ENCODE results near the gene ARSI.

The ARSI gene

DNA sequence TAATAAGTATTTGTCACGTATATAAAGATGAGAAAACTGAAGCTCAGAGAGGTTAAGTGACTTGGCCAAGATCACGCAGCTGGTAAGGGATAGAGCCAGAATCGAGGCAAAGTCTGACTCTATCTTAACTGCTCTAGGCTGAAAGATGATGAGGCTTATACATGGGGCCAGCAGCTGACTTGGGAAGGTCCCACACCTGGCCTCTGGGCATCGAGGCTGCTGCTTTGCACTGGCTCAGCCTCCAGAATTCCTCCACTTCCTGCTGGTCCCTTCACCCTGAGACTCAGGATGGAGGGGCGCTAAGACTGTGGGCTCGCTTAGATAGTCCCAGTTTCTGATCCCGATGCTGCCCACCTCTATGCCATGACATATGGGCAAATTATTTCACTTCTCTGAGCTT, 48.3 kb downstream of the ARSI start:
- Histone ChIP-seq H3K4me1 (ENCODE audit: control insufficient read depth, insufficient read depth, low read length) (no peaks in the 10 kb centered on the region), H3K9me3 (ENCODE audit: control insufficient read depth, insufficient read depth, low read depth, low read length) (no peaks in the 10 kb centered on the region), H3K4me3 (ENCODE audit: low read depth, low read length) (no peak overlapping the region), H3K36me3 (ENCODE audit: control insufficient read depth in 2 of 2, insufficient read depth in 1 of 2, low read length in 2 of 2) (no peaks in the 10 kb centered on the region), H3K27ac (ENCODE audit: extremely low read depth, low read depth, low read length) (no peak overlapping the region)
- POLR2A ChIA-PET, result no interaction called here
- CTCF ChIA-PET, result interaction anchor here (1.1 to 2.2 kb wide), 2 partner anchors 8 to 96 kb away, joined by 3 to 5 read pairs; no protein-coding TSS in a partner anchor
- TF ChIP-seq ZFP69B (tag by site-specific recombination; IDR thresholded peaks at IDR 0.05), result no peak
- TF ChIP-seq RBAK (tag by site-specific recombination; IDR thresholded peaks at IDR 0.05), result no peak
- no peak for TF ChIP-seq ZSCAN30 (tag by site-specific recombination; IDR thresholded peaks at IDR 0.05)
- no peak for TF ChIP-seq ZNF423 (tag by site-specific recombination; IDR thresholded peaks at IDR 0.05)
- TF ChIP-seq, protein P1, sequence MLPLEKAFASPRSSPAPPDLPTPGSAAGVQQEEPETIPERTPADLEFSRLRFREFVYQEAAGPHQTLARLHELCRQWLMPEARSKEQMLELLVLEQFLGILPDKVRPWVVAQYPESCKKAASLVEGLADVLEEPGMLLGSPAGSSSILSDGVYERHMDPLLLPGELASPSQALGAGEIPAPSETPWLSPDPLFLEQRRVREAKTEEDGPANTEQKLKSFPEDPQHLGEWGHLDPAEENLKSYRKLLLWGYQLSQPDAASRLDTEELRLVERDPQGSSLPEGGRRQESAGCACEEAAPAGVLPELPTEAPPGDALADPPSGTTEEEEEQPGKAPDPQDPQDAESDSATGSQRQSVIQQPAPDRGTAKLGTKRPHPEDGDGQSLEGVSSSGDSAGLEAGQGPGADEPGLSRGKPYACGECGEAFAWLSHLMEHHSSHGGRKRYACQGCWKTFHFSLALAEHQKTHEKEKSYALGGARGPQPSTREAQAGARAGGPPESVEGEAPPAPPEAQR (tag by site-specific recombination; IDR thresholded peaks at IDR 0.05), result no peak
- no peak for TF ChIP-seq ZNF354C (tag by site-specific recombination; IDR thresholded peaks at IDR 0.05; ENCODE audit: borderline replicate concordance, low read depth)
- no peak for TF ChIP-seq GLI4 (tag by site-specific recombination; IDR thresholded peaks at IDR 0.05)
- no peak for TF ChIP-seq ZNF544 (tag by site-specific recombination; IDR thresholded peaks at IDR 0.05)
- TF ChIP-seq ZBTB1 (tag by site-specific recombination; IDR thresholded peaks at IDR 0.05), result no peak
- no peak for TF ChIP-seq ZNF146 (tag by site-specific recombination; IDR thresholded peaks at IDR 0.05)
- TF ChIP-seq ZBTB17 (tag by site-specific recombination; IDR thresholded peaks at IDR 0.05), result no peak
- TF ChIP-seq SP3 (tag by site-specific recombination; IDR thresholded peaks at IDR 0.05), result no peak
- no peak for TF ChIP-seq YY2 (tag by site-specific recombination; IDR thresholded peaks at IDR 0.05)

DNA sequence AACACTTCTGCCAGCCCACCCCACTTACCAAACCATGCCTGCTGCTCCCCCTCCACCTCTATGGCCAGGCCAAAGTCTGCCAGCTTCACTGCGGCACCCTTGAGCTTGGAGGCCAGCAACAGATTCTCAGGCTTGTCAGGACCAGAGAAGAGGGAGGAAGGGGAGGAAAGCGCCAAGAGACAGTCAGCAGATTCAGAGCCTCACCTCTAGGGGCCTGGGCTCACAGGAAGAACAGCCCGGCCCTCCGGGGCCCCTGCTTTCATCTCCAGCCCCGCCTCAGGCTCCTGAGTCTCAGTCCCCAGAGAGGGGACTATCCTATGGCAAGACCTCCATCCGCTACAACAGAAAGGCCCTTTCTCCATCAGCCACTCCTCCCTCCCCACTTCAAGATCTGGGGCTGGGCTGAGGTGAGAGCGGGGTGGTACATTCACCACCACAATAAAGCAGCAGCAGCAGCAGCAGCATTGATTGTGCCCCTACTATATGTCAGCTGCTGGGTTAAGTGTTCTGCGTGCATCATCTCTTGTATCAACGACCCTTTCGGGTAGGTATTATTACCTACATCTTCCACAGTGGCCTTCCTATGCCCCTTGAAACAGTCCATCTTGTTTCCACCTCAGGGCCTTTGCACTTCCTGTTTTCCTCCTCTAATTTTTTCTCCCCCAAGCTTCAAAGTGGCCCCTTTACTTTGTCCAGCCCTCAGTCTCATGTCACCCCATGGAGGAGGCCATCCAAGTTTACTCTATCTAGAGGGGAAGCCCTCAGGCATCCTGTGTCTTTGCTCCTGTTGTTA, 49.1 kb downstream of the ARSI start:
- Histone ChIP-seq H3K4me3 (ENCODE audit: low read depth, low read length) (no peak overlapping the region), H3K9me3 (ENCODE audit: control insufficient read depth, insufficient read depth, low read depth, low read length) (no peaks in the 10 kb centered on the region), H3K4me1 (ENCODE audit: control insufficient read depth, insufficient read depth, low read length) (no peaks in the 10 kb centered on the region), H3K36me3 (ENCODE audit: control insufficient read depth in 2 of 2, insufficient read depth in 1 of 2, low read length in 2 of 2) (no peaks in the 10 kb centered on the region), H3K27ac (ENCODE audit: extremely low read depth, low read depth, low read length) (no peak overlapping the region)
- ChIA-PET POLR2A (no interaction called here), CTCF (interaction anchor here (2.2 kb wide), 1 partner anchor 97 kb away, joined by 5 read pairs; no protein-coding TSS in a partner anchor)
- TF ChIP-seq ZNF341 (tag by site-specific recombination; IDR thresholded peaks at IDR 0.05; ENCODE audit: low read depth) (peak; percentile 35; the same call in 1 of the 2 replicates), EGR2 (tag by site-specific recombination; IDR thresholded peaks at IDR 0.05; ENCODE audit: low read depth) (no peak), ZNF10 (tag by site-specific recombination; IDR thresholded peaks at IDR 0.05) (no peak), GFI1B (tag by site-specific recombination; IDR thresholded peaks at IDR 0.05) (no peak), ZNF514 (tag by site-specific recombination; IDR thresholded peaks at IDR 0.05) (no peak), FEZF1 (tag by site-specific recombination; IDR thresholded peaks at IDR 0.05) (no peak), ZNF664 (tag by site-specific recombination; IDR thresholded peaks at IDR 0.05) (no peak), ZNF623 (tag by site-specific recombination; IDR thresholded peaks at IDR 0.05) (peak; percentile 95), ZNF140 (tag by site-specific recombination; IDR thresholded peaks at IDR 0.05) (no peak), ZNF19 (tag by site-specific recombination; IDR thresholded peaks at IDR 0.05; ENCODE audit: low read depth) (no peak), ZNF558 (tag by site-specific recombination; IDR thresholded peaks at IDR 0.05) (no peak), ZNF792 (tag by site-specific recombination; IDR thresholded peaks at IDR 0.05) (no peak), ZNF843 (tag by site-specific recombination; IDR thresholded peaks at IDR 0.05) (no peak)
- TF ChIP-seq, protein P2, sequence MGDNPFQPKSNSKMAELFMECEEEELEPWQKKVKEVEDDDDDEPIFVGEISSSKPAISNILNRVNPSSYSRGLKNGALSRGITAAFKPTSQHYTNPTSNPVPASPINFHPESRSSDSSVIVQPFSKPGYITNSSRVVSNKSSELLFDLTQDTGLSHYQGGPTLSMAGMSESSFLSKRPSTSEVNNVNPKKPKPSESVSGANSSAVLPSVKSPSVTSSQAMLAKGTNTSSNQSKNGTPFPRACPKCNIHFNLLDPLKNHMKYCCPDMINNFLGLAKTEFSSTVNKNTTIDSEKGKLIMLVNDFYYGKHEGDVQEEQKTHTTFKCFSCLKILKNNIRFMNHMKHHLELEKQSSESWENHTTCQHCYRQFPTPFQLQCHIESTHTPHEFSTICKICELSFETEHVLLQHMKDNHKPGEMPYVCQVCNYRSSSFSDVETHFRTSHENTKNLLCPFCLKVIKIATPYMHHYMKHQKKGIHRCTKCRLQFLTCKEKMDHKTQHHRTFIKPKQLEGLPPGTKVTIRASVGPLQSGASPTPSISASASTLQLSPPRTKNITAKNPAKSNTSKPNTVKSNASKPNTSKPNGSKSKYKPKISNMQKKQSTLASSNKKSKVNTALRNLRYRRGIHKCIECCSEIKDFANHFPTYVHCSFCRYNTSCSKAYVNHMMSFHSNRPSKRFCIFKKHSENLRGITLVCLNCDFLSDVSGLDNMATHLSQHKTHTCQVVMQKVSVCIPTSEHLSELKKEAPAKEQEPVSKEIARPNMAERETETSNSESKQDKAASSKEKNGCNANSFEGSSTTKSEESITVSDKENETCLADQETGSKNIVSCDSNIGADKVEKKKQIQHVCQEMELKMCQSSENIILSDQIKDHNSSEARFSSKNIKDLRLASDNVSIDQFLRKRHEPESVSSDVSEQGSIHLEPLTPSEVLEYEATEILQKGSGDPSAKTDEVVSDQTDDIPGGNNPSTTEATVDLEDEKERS (tag by site-specific recombination; IDR thresholded peaks at IDR 0.05), result no peak
- TF ChIP-seq, protein P3, sequence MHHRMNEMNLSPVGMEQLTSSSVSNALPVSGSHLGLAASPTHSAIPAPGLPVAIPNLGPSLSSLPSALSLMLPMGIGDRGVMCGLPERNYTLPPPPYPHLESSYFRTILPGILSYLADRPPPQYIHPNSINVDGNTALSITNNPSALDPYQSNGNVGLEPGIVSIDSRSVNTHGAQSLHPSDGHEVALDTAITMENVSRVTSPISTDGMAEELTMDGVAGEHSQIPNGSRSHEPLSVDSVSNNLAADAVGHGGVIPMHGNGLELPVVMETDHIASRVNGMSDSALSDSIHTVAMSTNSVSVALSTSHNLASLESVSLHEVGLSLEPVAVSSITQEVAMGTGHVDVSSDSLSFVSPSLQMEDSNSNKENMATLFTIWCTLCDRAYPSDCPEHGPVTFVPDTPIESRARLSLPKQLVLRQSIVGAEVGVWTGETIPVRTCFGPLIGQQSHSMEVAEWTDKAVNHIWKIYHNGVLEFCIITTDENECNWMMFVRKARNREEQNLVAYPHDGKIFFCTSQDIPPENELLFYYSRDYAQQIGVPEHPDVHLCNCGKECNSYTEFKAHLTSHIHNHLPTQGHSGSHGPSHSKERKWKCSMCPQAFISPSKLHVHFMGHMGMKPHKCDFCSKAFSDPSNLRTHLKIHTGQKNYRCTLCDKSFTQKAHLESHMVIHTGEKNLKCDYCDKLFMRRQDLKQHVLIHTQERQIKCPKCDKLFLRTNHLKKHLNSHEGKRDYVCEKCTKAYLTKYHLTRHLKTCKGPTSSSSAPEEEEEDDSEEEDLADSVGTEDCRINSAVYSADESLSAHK (tag by site-specific recombination; IDR thresholded peaks at IDR 0.05), result peak; percentile 52; the same call in 1 of the 2 replicates
- TF ChIP-seq, protein P4, sequence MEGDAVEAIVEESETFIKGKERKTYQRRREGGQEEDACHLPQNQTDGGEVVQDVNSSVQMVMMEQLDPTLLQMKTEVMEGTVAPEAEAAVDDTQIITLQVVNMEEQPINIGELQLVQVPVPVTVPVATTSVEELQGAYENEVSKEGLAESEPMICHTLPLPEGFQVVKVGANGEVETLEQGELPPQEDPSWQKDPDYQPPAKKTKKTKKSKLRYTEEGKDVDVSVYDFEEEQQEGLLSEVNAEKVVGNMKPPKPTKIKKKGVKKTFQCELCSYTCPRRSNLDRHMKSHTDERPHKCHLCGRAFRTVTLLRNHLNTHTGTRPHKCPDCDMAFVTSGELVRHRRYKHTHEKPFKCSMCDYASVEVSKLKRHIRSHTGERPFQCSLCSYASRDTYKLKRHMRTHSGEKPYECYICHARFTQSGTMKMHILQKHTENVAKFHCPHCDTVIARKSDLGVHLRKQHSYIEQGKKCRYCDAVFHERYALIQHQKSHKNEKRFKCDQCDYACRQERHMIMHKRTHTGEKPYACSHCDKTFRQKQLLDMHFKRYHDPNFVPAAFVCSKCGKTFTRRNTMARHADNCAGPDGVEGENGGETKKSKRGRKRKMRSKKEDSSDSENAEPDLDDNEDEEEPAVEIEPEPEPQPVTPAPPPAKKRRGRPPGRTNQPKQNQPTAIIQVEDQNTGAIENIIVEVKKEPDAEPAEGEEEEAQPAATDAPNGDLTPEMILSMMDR (tag by site-specific recombination; IDR thresholded peaks at IDR 0.05), result no peak

Data from HEK293 (cell line).